HEK293 (cell line): Measurements from ENCODE around the gene TMOD2.

ENCODE experiments used
- TF ChIP-seq, protein P1 (sequence below): fragments of 450-650 bp; formaldehyde crosslinking; IDR thresholded peaks from 2 replicates; pipeline ENCODE4 v1.5.1; 2016; ENCODE audit warnings: missing biosample characterization, missing genetic modification characterization
- TF ChIP-seq, protein P2 (sequence below): fragments of 450-650 bp; formaldehyde crosslinking; IDR thresholded peaks from 2 replicates; pipeline ENCODE4 v1.5.1; 2016; ENCODE audit warnings: missing biosample characterization, missing genetic modification characterization

DNA sequence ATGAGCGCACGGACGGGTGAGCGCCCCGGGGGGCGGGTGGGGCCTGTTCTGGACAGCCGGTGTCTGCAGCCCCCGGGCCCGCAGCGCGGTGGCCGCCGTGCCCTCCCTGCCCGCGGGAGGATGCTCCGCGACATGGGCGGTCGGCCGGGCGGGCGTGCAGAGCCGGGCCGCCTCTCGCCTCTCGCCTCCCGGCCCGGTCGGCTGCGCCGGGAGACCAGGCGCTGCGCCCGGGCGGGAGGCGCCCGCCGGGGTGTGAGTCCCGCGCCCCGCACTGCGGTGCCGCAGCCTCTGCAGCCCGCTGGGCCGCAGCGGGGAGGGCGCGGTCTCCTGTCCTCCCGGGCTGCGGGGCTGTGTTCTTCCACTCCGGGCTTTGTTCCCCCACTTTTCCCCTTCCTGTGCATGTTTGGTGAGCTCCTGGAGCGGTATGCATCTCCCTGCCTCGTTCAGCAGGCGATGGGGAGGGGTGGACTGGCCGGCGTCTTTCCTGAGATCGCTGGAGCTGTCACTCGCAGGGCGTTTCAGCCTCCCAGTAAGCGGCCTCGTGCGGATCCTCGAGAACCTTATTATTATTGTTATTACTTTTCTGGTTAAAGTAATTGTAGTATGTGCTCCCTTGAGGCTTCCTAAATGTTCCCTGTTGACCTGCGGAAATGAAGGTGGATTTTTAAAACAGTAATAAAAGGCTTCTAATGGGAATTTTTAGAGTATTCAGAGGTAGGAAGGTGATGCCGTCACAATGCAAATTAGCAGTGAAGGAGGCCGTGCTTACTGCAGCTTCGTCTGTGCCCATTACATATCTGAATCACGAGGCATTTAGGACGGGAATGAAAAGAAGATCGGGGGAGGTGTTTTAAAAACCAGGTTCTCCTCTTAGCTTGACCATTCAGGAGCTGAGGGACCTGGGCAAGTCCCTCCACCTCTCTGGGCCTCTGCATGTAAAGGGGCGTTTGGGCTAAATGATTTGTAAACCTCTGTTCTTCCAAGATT is 593 bp downstream of the TMOD2 start:
- TF ChIP-seq, protein P1, sequence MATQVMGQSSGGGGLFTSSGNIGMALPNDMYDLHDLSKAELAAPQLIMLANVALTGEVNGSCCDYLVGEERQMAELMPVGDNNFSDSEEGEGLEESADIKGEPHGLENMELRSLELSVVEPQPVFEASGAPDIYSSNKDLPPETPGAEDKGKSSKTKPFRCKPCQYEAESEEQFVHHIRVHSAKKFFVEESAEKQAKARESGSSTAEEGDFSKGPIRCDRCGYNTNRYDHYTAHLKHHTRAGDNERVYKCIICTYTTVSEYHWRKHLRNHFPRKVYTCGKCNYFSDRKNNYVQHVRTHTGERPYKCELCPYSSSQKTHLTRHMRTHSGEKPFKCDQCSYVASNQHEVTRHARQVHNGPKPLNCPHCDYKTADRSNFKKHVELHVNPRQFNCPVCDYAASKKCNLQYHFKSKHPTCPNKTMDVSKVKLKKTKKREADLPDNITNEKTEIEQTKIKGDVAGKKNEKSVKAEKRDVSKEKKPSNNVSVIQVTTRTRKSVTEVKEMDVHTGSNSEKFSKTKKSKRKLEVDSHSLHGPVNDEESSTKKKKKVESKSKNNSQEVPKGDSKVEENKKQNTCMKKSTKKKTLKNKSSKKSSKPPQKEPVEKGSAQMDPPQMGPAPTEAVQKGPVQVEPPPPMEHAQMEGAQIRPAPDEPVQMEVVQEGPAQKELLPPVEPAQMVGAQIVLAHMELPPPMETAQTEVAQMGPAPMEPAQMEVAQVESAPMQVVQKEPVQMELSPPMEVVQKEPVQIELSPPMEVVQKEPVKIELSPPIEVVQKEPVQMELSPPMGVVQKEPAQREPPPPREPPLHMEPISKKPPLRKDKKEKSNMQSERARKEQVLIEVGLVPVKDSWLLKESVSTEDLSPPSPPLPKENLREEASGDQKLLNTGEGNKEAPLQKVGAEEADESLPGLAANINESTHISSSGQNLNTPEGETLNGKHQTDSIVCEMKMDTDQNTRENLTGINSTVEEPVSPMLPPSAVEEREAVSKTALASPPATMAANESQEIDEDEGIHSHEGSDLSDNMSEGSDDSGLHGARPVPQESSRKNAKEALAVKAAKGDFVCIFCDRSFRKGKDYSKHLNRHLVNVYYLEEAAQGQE = no peak
- TF ChIP-seq, protein P2, sequence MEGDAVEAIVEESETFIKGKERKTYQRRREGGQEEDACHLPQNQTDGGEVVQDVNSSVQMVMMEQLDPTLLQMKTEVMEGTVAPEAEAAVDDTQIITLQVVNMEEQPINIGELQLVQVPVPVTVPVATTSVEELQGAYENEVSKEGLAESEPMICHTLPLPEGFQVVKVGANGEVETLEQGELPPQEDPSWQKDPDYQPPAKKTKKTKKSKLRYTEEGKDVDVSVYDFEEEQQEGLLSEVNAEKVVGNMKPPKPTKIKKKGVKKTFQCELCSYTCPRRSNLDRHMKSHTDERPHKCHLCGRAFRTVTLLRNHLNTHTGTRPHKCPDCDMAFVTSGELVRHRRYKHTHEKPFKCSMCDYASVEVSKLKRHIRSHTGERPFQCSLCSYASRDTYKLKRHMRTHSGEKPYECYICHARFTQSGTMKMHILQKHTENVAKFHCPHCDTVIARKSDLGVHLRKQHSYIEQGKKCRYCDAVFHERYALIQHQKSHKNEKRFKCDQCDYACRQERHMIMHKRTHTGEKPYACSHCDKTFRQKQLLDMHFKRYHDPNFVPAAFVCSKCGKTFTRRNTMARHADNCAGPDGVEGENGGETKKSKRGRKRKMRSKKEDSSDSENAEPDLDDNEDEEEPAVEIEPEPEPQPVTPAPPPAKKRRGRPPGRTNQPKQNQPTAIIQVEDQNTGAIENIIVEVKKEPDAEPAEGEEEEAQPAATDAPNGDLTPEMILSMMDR (tag by site-specific recombination) = no peak
